MCF 10A (cell line): ENCODE data around the gene CNTNAP2. TPM values are rescaled to one million over a fixed set of nuclear protein-coding genes. Genes with fewer than 3 reads are reported as not detected.
"Not testable (repeated sequence)": the region's sequence is repeated elsewhere in the genome, so short reads cannot be mapped to it uniquely, and the experiment has no call there.

Source experiments
- BruUV-seq: library from RNA; stranded (reverse); fragments of 400-500 nt; replicated peaks from 2 replicates; lab custom pipeline; 2021; lab: Mats Ljungman, UMichigan
- CTCF ChIA-PET: fragments of 300-600 bp; sonication (Branson Sonifier 250); formaldehyde crosslinking; extraction: SDS; loops from one replicate; lab custom pipeline; 2021; ENCODE audit warnings: antibody characterized with exemption, inconsistent platforms; lab: Yijun Ruan, JAX
- POLR2A ChIA-PET: fragments of 300-600, 350-650 bp; sonication (Branson Sonifier 250); formaldehyde crosslinking; extraction: SDS; loops from one replicate; lab custom pipeline; 2020; ENCODE audit warnings: antibody characterized with exemption, inconsistent platforms; lab: Yijun Ruan, JAX
- DNase-seq: peaks from one replicate; pipeline ENCODE4 v3.0.0-alpha.2; 2018; ENCODE audit not compliant: unreplicated experiment
- H3K27ac Mint-ChIP-seq: one replicate; pipeline ENCODE4 v1.8.0; 2022; ENCODE audit warnings: mild to moderate bottlenecking, low read depth, mixed read lengths; ENCODE audit not compliant: unreplicated experiment
- H3K27me3 Mint-ChIP-seq: one replicate; pipeline ENCODE4 v1.8.0; 2022; ENCODE audit warnings: mixed read lengths; ENCODE audit not compliant: insufficient read depth, unreplicated experiment
- H3K36me3 Mint-ChIP-seq: one replicate; pipeline ENCODE4 v1.8.0; 2022; ENCODE audit warnings: mild to moderate bottlenecking, moderate library complexity, mixed read lengths; ENCODE audit not compliant: insufficient read depth, unreplicated experiment
- H3K4me1 Mint-ChIP-seq: one replicate; pipeline ENCODE4 v1.8.0; 2022; ENCODE audit warnings: mixed read lengths; ENCODE audit not compliant: insufficient read depth, unreplicated experiment
- H3K4me3 Mint-ChIP-seq: one replicate; pipeline ENCODE4 v1.8.0; 2022; ENCODE audit warnings: mild to moderate bottlenecking, moderate library complexity, mixed read lengths; ENCODE audit not compliant: unreplicated experiment
- H3K9me3 Mint-ChIP-seq: one replicate; pipeline ENCODE4 v1.8.0; 2022; ENCODE audit warnings: mixed read lengths; ENCODE audit not compliant: unreplicated experiment
- intact Hi-C: fragments of 100-400 bp; cut with micrococcal nuclease; formaldehyde crosslinking; loops from 2 replicates; pipeline ENCODE4 v1.14.1; 2022
- total RNA-seq: library from RNA; stranded (reverse); gene quantifications from 2 replicates; pipeline ENCODE4 v1.2.3, GENCODE V29; 2022
- TF ChIP-seq, protein P1 (sequence below): fragments of 200-600 bp; IDR thresholded peaks from one replicate; pipeline ENCODE4 v1.8.0; 2022; ENCODE audit warnings: antibody characterized with exemption, mild to moderate bottlenecking; ENCODE audit not compliant: unreplicated experiment

Gene CNTNAP2
- total RNA-seq, 1 experiment from 2014 or later: 1.1 TPM

DNA sequence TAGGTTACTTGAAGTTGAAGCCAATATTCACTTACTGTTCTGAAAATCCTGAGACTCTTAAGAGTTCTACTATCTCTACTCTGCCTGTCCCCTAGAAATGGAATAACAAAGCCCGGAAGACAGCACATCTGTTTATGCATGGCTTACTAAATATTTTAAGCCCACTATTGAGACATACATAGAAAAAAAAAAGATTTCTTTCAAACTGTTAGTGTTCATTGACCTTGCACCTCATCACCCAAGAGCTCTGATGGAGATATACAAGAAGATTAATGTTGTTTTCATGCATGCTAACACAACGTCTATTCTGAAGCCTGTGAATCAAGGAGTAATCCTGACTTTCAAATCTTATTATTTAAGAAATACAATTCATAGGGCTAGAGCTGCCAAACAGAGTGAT lies 1614.7 kb downstream of the CNTNAP2 start:
- H3K4me3 Mint-ChIP-seq: no peak overlapping the region
- no TSS peak for BruUV-seq
- intact Hi-C loops: no loop called here
- no peaks in the 10 kb centered on the region for H3K27me3 Mint-ChIP-seq
- DNase-seq: no peak
- TF ChIP-seq, protein P1, sequence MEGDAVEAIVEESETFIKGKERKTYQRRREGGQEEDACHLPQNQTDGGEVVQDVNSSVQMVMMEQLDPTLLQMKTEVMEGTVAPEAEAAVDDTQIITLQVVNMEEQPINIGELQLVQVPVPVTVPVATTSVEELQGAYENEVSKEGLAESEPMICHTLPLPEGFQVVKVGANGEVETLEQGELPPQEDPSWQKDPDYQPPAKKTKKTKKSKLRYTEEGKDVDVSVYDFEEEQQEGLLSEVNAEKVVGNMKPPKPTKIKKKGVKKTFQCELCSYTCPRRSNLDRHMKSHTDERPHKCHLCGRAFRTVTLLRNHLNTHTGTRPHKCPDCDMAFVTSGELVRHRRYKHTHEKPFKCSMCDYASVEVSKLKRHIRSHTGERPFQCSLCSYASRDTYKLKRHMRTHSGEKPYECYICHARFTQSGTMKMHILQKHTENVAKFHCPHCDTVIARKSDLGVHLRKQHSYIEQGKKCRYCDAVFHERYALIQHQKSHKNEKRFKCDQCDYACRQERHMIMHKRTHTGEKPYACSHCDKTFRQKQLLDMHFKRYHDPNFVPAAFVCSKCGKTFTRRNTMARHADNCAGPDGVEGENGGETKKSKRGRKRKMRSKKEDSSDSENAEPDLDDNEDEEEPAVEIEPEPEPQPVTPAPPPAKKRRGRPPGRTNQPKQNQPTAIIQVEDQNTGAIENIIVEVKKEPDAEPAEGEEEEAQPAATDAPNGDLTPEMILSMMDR: no peak
- peaks cover 15% of the 10 kb centered on the region for H3K9me3 Mint-ChIP-seq
- ChIA-PET POLR2A (no interaction called here), CTCF (no interaction called here)
- no peaks in the 10 kb centered on the region for H3K4me1 Mint-ChIP-seq
- no peaks in the 10 kb centered on the region for H3K36me3 Mint-ChIP-seq
- no peak overlapping the region for H3K27ac Mint-ChIP-seq

DNA sequence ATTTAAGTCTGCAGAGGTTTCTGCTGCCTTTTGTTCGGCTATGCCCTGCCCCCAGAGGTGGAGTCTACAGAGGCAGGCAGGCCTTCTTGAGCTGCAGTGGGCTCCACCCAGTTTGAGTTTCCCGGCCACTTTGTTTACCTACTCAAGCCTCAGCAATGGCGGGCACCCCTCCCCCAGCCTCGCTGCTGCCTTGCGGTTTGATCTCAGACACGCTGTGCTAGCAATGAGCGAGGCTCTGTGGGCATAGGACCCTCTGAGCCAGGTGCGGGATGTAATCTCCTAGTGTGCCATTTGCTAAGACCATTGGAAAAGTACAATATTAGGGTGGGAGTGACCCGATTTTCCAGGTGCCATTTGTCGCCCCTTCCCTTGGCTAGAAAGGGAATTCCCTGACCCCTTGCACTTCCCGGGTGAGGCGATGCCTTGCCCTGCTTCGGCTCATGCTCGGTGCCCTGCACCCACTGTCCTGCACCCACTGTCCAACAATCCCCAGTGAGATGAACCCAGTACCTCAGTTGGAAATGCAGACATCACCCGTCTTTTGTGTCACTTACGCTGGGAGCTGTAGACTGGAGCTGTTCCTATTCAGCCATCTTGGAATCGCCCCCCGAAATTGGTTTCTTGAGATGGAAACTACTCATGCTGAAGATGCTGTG lies 1621.1 kb downstream of the CNTNAP2 start:
- H3K4me3 Mint-ChIP-seq: not testable (repeated sequence)

DNA sequence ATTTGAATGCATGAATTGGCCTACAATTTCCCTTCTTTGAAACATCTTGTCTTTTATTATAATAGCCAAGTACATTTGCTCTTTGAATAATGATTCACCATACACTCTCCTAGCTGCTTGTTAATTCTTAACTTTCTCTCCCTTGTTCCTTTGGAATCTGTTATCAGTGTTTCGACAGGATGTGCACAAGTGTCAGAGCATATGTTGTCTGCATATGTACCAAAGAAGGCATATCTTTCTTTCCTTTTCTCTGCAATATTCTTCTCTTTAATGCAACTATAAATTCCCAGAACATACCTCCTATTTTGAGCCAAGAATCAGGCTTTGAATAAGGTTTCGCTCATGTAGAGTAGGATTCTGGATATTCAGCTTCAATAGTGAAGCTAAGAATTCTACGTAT lies 1625.7 kb downstream of the CNTNAP2 start:
- H3K9me3 Mint-ChIP-seq: peaks cover 38% of the 10 kb centered on the region
- DNase-seq: no peak
- CTCF ChIA-PET: no interaction called here

More for the DNA sequence above, 1621.1 kb downstream of the CNTNAP2 start:
- H3K4me1 Mint-ChIP-seq, H3K27ac Mint-ChIP-seq, H3K27me3 Mint-ChIP-seq, DNase-seq, intact Hi-C loops, POLR2A ChIA-PET, BruUV-seq, CTCF ChIA-PET: not testable (repeated sequence)
- Mint-ChIP-seq H3K9me3 (peaks cover 24% of the 10 kb centered on the region), H3K36me3 (peaks cover 11% of the 10 kb centered on the region)

DNA sequence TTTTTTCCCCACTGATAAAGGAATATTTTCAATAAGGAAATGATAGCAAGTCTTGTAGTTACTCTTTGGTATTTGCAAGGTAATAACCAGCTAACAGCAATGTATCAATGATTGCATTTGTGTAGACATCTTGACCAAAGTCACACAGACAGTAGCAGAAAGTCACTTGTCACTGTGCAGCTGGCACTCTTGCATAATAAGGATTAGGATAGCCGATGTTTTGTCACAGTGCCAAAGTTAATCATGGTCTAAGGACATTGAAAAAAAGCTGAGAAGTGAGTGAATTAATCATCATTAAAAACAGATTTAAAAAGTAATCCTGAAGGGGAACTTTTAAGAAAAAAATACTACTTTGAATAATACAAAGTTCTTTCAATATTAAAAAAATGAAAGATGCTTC lies 1639.7 kb downstream of the CNTNAP2 start:
- Mint-ChIP-seq H3K4me3 (no peak overlapping the region), H3K36me3 (no peaks in the 10 kb centered on the region), H3K27me3 (peaks cover 33% of the 10 kb centered on the region), H3K4me1 (no peaks in the 10 kb centered on the region), H3K9me3 (peaks cover 7% of the 10 kb centered on the region), H3K27ac (no peak overlapping the region)
- TF ChIP-seq, protein P1: no peak
- CTCF ChIA-PET: interaction anchor here (0.6 to 0.7 kb wide), 2 partner anchors 272 to 809 kb away, joined by 3 to 4 read pairs; no protein-coding TSS in a partner anchor
- intact Hi-C loops: no loop called here
- POLR2A ChIA-PET: no interaction called here
- BruUV-seq: no TSS peak
- no peak for DNase-seq

More for the DNA sequence above, 1625.7 kb downstream of the CNTNAP2 start:
- TF ChIP-seq, protein P1: no peak
- Mint-ChIP-seq H3K27ac (no peak overlapping the region), H3K27me3 (no peaks in the 10 kb centered on the region), H3K4me3 (no peak overlapping the region), H3K36me3 (peaks cover 7% of the 10 kb centered on the region), H3K4me1 (no peaks in the 10 kb centered on the region)
- BruUV-seq: no TSS peak
- intact Hi-C loops: no loop called here
- POLR2A ChIA-PET: no interaction called here
